GM12874 (cell line): ENCODE data around the gene PLG.
A peak's percentile ranks its signal among the peaks of the same experiment; 100 is the strongest.

Experiments used
- CTCF ChIP-seq: IDR thresholded peaks from 2 replicates; pipeline ENCODE4 v1.5.1; 2011; ENCODE audit warnings: low read depth, mild to moderate bottlenecking, control low read depth, low read length, moderate library complexity; ENCODE audit not compliant: insufficient read depth

Gene PLG

GRCh38 chr6:160765412-160765811 is 63.4 kb downstream of the PLG start:
- TF ChIP-seq CTCF = no peak

GRCh38 chr6:160766657-160766988 is 64.6 kb downstream of the PLG start:
- no peak for TF ChIP-seq CTCF

- TF ChIP-seq CTCF = peak; percentile 74
Measured at GRCh38 chr6:160766989-160767646, 65.1 kb downstream of the PLG start.

GRCh38 chr6:160767647-160768019 is 65.6 kb downstream of the PLG start:
- no peak for TF ChIP-seq CTCF

GRCh38 chr6:160768101-160768500 is 66.1 kb downstream of the PLG start:
- TF ChIP-seq CTCF = no peak

GRCh38 chr6:160774399-160774798 is 72.4 kb downstream of the PLG start:
- no peak for TF ChIP-seq CTCF

GRCh38 chr6:160775792-160776580 is 73.9 kb downstream of the PLG start:
- no peak for TF ChIP-seq CTCF
